SK-N-SH (cell line): Measurements from ENCODE around the gene APC. TPM values are rescaled to one million over a fixed set of nuclear protein-coding genes. Genes with fewer than 3 reads are reported as not detected.

Experiments
- CTCF ChIA-PET: fragments of 300-600, 350-600 bp; formaldehyde crosslinking; extraction: SDS; loops from one replicate; lab custom pipeline; 2021; lab: Yijun Ruan, JAX
- POLR2A ChIA-PET: fragments of 350-600 bp; sonication (Branson Sonifier 250); formaldehyde crosslinking; extraction: SDS; loops from one replicate; lab custom pipeline; 2020; ENCODE audit warnings: antibody characterized with exemption, inconsistent platforms; lab: Yijun Ruan, JAX
- DNase-seq: peaks from one replicate; pipeline ENCODE4 v3.0.0; 2012
- H2AFZ ChIP-seq: fragments of 200-600 bp; sonication (generic); 2 replicates; pipeline ENCODE4 v1.8.1; 2016; ENCODE audit warnings: antibody characterized with exemption, mild to moderate bottlenecking, low read depth
- H3F3A ChIP-seq: fragments of 200-600 bp; sonication (generic); replicated peaks from 2 replicates; pipeline ENCODE3; 2016; ENCODE audit warnings: antibody characterized with exemption, mild to moderate bottlenecking; ENCODE audit not compliant: insufficient read depth
- H3K27ac ChIP-seq, 2 experiments: fragments of 200-500 bp in 1 of 2; fragments of 200-600 bp in 1 of 2; sonication (Bioruptor generic) in 1 of 2; sonication (generic), shearing (Covaris generic) in 1 of 2; 2 replicates each; pipeline versions ENCODE4 v1.5.1 to v1.6.1; 2014 to 2016; ENCODE audit warnings: low read depth in 2 of 2, inconsistent platforms in 1 of 2, low read length in 1 of 2, mild to moderate bottlenecking in 1 of 2, mixed read lengths in 1 of 2
- H3K27me3 ChIP-seq: fragments of 200-600 bp; sonication (generic), shearing (Covaris generic); 2 replicates; pipeline ENCODE4 v1.6.1; 2016; ENCODE audit warnings: mixed run types; ENCODE audit not compliant: insufficient read depth
- H3K36me3 ChIP-seq, 2 experiments: fragments of 200-500 bp in 1 of 2; fragments of 200-600 bp in 1 of 2; sonication (Bioruptor generic) in 1 of 2; sonication (generic) in 1 of 2; replicated peaks in 1 of 2; 2 replicates each; pipeline versions ENCODE3 to v1.5.1; 2014 to 2016; ENCODE audit warnings: low read length in 1 of 2, mild to moderate bottlenecking in 1 of 2; ENCODE audit not compliant: insufficient read depth in 2 of 2, control insufficient read depth in 1 of 2
- H3K4me1 ChIP-seq, 2 experiments: fragments of 200-500 bp in 1 of 2; fragments of 200-600 bp in 1 of 2; sonication (Bioruptor generic) in 1 of 2; sonication (generic), shearing (Covaris generic) in 1 of 2; 2 replicates each; pipeline versions ENCODE4 v1.5.1 to v1.6.1; 2014 to 2016; ENCODE audit warnings: low read depth in 1 of 2, low read length in 1 of 2, mixed run types in 1 of 2; ENCODE audit not compliant: insufficient read depth in 2 of 2, control insufficient read depth in 1 of 2
- H3K4me2 ChIP-seq: fragments of 200-600 bp; sonication (generic), shearing (Covaris generic); 2 replicates; pipeline ENCODE4 v1.6.1; 2017; ENCODE audit warnings: mixed run types
- H3K4me3 ChIP-seq, 2 experiments: fragments of 200-500 bp in 1 of 2; fragments of 200-600 bp in 1 of 2; sonication (Bioruptor generic) in 1 of 2; sonication (generic), shearing (Covaris generic) in 1 of 2; 2 replicates each; pipeline versions ENCODE4 v1.5.1 to v1.8.1; 2014 to 2016; ENCODE audit warnings: low read depth in 2 of 2, inconsistent platforms in 1 of 2, low read length in 1 of 2, mild to moderate bottlenecking in 1 of 2, mixed read lengths in 1 of 2, moderate library complexity in 1 of 2
- H3K79me2 ChIP-seq: fragments of 200-600 bp; sonication (generic); 2 replicates; pipeline ENCODE4 v1.8.1; 2017; ENCODE audit warnings: mild to moderate bottlenecking; ENCODE audit not compliant: insufficient read depth
- H3K9ac ChIP-seq: fragments of 200-600 bp; sonication (generic); 2 replicates; pipeline ENCODE4 v1.6.1; 2017; ENCODE audit warnings: mixed run types
- H3K9me2 ChIP-seq: fragments of 200-600 bp; sonication (generic); 2 replicates; pipeline ENCODE4 v1.6.1; 2017; ENCODE audit warnings: mixed run types
- H3K9me3 ChIP-seq: fragments of 200-600 bp; sonication (generic); 2 replicates; pipeline ENCODE4 v1.6.1; 2017; ENCODE audit warnings: mixed run types, mild to moderate bottlenecking, moderate library complexity
- H4K20me1 ChIP-seq: fragments of 200-600 bp; sonication (generic); 2 replicates; pipeline ENCODE4 v1.6.1; 2017; ENCODE audit warnings: mild to moderate bottlenecking, mixed run types; ENCODE audit not compliant: insufficient read depth
- CTCF ChIP-seq: fragments of 200-600 bp; sonication (generic); IDR thresholded peaks from 2 replicates; pipeline ENCODE4 v1.6.1; 2017; ENCODE audit warnings: antibody characterized with exemption, mild to moderate bottlenecking, moderate library complexity
- EP300 ChIP-seq, 2 experiments: IDR thresholded peaks; 2 replicates each; pipeline versions ENCODE4 v1.4.0 to v1.6.1; 2012; ENCODE audit warnings: borderline replicate concordance in 1 of 2, low read depth in 1 of 2, low read length in 1 of 2
- FOXJ3 ChIP-seq: sonication (generic); formaldehyde crosslinking; IDR thresholded peaks from 2 replicates; pipeline ENCODE4 v1.5.1; 2020; ENCODE audit warnings: mild to moderate bottlenecking, missing genetic modification reagents
- GABPA ChIP-seq: IDR thresholded peaks from 2 replicates; pipeline ENCODE4 v1.4.0; 2012; ENCODE audit warnings: low read depth, mild to moderate bottlenecking
- GATA2 ChIP-seq: sonication (generic); formaldehyde crosslinking; IDR thresholded peaks from 2 replicates; pipeline ENCODE4 v1.5.0; 2020; ENCODE audit warnings: mild to moderate bottlenecking, missing genetic modification reagents
- IRF3 ChIP-seq: fragments of 150-350 bp; IDR thresholded peaks from 2 replicates; pipeline ENCODE4 v1.6.1; 2016; ENCODE audit warnings: mild to moderate bottlenecking, low read depth, low read length
- MXI1 ChIP-seq: IDR thresholded peaks from 2 replicates; pipeline ENCODE4 v1.6.1; 2012; ENCODE audit warnings: mild to moderate bottlenecking, low read depth, low read length, improper control_type of control experiment
- NFIC ChIP-seq: IDR thresholded peaks from 2 replicates; pipeline ENCODE4 v1.4.0; 2012; ENCODE audit warnings: borderline replicate concordance
- NRF1 ChIP-seq: IDR thresholded peaks from 2 replicates; pipeline ENCODE4 v1.6.1; 2012; ENCODE audit warnings: low read depth, mild to moderate bottlenecking, low read length
- PBX3 ChIP-seq: IDR thresholded peaks from 2 replicates; pipeline ENCODE4; 2012
- POLR2AphosphoS5 ChIP-seq: IDR thresholded peaks from 2 replicates; pipeline ENCODE4 v1.6.1; 2012; ENCODE audit warnings: low read depth, low read length
- RAD21 ChIP-seq: IDR thresholded peaks from 2 replicates; pipeline ENCODE4 v1.6.1; 2012; ENCODE audit warnings: mild to moderate bottlenecking, low read length
- RCOR1 ChIP-seq: fragments of 150-350 bp; IDR thresholded peaks from 2 replicates; pipeline ENCODE4 v1.6.1; 2017; ENCODE audit warnings: antibody characterized with exemption, low read length
- REST ChIP-seq: IDR thresholded peaks from 2 replicates; pipeline ENCODE4 v1.6.1; 2012; ENCODE audit warnings: mild to moderate bottlenecking, low read depth, low read length, moderate library complexity
- SMC3 ChIP-seq: IDR thresholded peaks from 2 replicates; pipeline ENCODE4 v1.6.1; 2012; ENCODE audit warnings: low read depth, low read length, improper control_type of control experiment
- TCF12 ChIP-seq: IDR thresholded peaks from 2 replicates; pipeline ENCODE4 v1.4.0; 2012
- TEAD4 ChIP-seq: IDR thresholded peaks from 2 replicates; pipeline ENCODE4 v1.4.0; 2012; ENCODE audit warnings: mild to moderate bottlenecking, borderline replicate concordance; ENCODE audit not compliant: insufficient read depth
- USF1 ChIP-seq: IDR thresholded peaks from 2 replicates; pipeline ENCODE4 v1.4.0; 2012; ENCODE audit warnings: low read depth, borderline replicate concordance
- USF2 ChIP-seq: fragments of 150-350 bp; IDR thresholded peaks from 2 replicates; pipeline ENCODE4 v1.6.1; 2017; ENCODE audit warnings: antibody characterized with exemption, low read length, low read depth, borderline replicate concordance
- ZBTB33 ChIP-seq: IDR thresholded peaks from 2 replicates; pipeline ENCODE4 v1.4.0; 2012; ENCODE audit warnings: low read depth, borderline replicate concordance
- WGBS: methylation state at CpG from one replicate; pipeline ENCODE4 v1.1.6; 2017; ENCODE audit warnings: low lambda C conversion rate; 5-methylcytosine and 5-hydroxymethylcytosine counted together
- polyA plus RNA-seq, 3 experiments: library from polyadenylated mRNA; depleted of rRNA; stranded (reverse); fragments of >200 nt; gene quantifications; 2 replicates each; pipeline ENCODE4 v1.2.3, GENCODE V29; 2012

The APC gene
- polyA plus RNA-seq, 1 of the 3 experiments (the other 2 are of a cell fraction) = 5.1 TPM

GRCh38 chr5:112692472-112692871, 45.2 kb upstream of the APC start:
- TF ChIP-seq NFIC (no peak), MXI1 (no peak), USF2 (no peak), RCOR1 (no peak), ZBTB33 (no peak), REST (no peak), NRF1 (no peak), RAD21 (no peak), TCF12 (no peak), GABPA (no peak), EP300 (IDR thresholded peaks at IDR 0.05; ENCODE audit: borderline replicate concordance in 1 of 2, low read depth in 1 of 2, low read length in 1 of 2) (no peak), TEAD4 (no peak), CTCF (no peak), FOXJ3 (CRISPR knock-in tag) (no peak), PBX3 (no peak), SMC3 (no peak), GATA2 (CRISPR knock-in tag) (no peak), USF1 (no peak), POLR2AphosphoS5 (no peak), IRF3 (no peak)
- no peaks in the 10 kb centered on the region for H3K27me3 ChIP-seq
- no peak for DNase-seq
- no peaks in the 10 kb centered on the region for H3K36me3 ChIP-seq
- no peak overlapping the region for H3K4me2 ChIP-seq
- H3K27ac ChIP-seq = no peak overlapping the region
- ChIA-PET POLR2A (no interaction called here), CTCF (interaction anchor here (0.7 to 7.0 kb wide), 11 partner anchors 11 to 913 kb away, joined by 3 to 76 read pairs (median 5); no protein-coding TSS in a partner anchor)
- WGBS = 52% methylated on average over 1 of the region's 1 CpG
- no peaks in the 10 kb centered on the region for H3K9me3 ChIP-seq
- H3F3A ChIP-seq = no peaks in the 10 kb centered on the region
- no peak overlapping the region for H3K4me3 ChIP-seq
- no peak overlapping the region for H2AFZ ChIP-seq
- no peaks in the 10 kb centered on the region; a peak in 1 of 4 replicates for H3K4me1 ChIP-seq
- no peaks in the 10 kb centered on the region for H3K79me2 ChIP-seq
- no peaks in the 10 kb centered on the region for H4K20me1 ChIP-seq
- no peak overlapping the region for H3K9ac ChIP-seq
- no peaks in the 10 kb centered on the region for H3K9me2 ChIP-seq
